OCI-LY3 (cell line): ENCODE data around the gene NEDD1.

Experiments
- CTCF ChIP-seq: fragments of 200-600, 300-600 bp; sonication (generic); IDR thresholded peaks from 2 replicates; pipeline ENCODE4 v1.5.1; 2014; ENCODE audit warnings: antibody characterized with exemption, low read length, low read depth
- EZH2phosphoT487 ChIP-seq: fragments of 200-600 bp; shearing (Covaris generic); IDR thresholded peaks from 2 replicates; pipeline ENCODE4 v1.6.1; 2018; ENCODE audit warnings: antibody characterized with exemption, mixed run types, low read depth

- TF ChIP-seq EZH2phosphoT487 (no peak), CTCF (no peak)
These were observed 25.4 kb upstream of the NEDD1 start for GRCh38 chr12:96881608-96882007.
